Endothelial cell (in vitro differentiated cells): ENCODE results near the gene SULT2B1. TPM values are rescaled to one million over a fixed set of nuclear protein-coding genes. Genes with fewer than 3 reads are reported as not detected.

ENCODE experiments used
- DNase-seq: peaks from one replicate; pipeline ENCODE4 v3.0.0; 2021; ENCODE audit warnings: low spot score
- H3K27ac Mint-ChIP-seq: one replicate; pipeline ENCODE4 v1.8.0; 2021; ENCODE audit warnings: mixed read lengths, inconsistent platforms; ENCODE audit not compliant: unreplicated experiment
- H3K27me3 Mint-ChIP-seq: one replicate; pipeline ENCODE4 v1.8.0; 2021; ENCODE audit warnings: mild to moderate bottlenecking, moderate library complexity, mixed read lengths, inconsistent platforms; ENCODE audit not compliant: unreplicated experiment
- H3K36me3 Mint-ChIP-seq: one replicate; pipeline ENCODE4 v1.8.0; 2021; ENCODE audit warnings: mild to moderate bottlenecking, low read depth, mixed read lengths, inconsistent platforms; ENCODE audit not compliant: unreplicated experiment
- H3K4me1 Mint-ChIP-seq: one replicate; pipeline ENCODE4 v1.8.0; 2021; ENCODE audit warnings: mild to moderate bottlenecking, mixed read lengths, inconsistent platforms; ENCODE audit not compliant: unreplicated experiment
- H3K4me3 Mint-ChIP-seq: one replicate; pipeline ENCODE4 v1.8.0; 2021; ENCODE audit warnings: mild to moderate bottlenecking, mixed read lengths, inconsistent platforms; ENCODE audit not compliant: unreplicated experiment
- H3K9me3 Mint-ChIP-seq: one replicate; pipeline ENCODE4 v1.8.0; 2021; ENCODE audit warnings: mixed read lengths, inconsistent platforms; ENCODE audit not compliant: unreplicated experiment
- total RNA-seq: library from RNA; stranded (reverse); fragmentation: NEBNext Ultra II Directional; extraction: Animal tissue kit (Norgen Biotek cat#: 25700); gene quantifications from one replicate; pipeline ENCODE4 v1.2.1, GENCODE V29; 2021; ENCODE audit not compliant: unreplicated experiment
- TF ChIP-seq, protein P1 (sequence below): fragments of 200-600 bp; sonication (generic); IDR thresholded peaks from one replicate; pipeline ENCODE4 v1.5.0; 2021; ENCODE audit warnings: antibody characterized with exemption; ENCODE audit not compliant: unreplicated experiment

The SULT2B1 gene
- total RNA-seq, 1 donor from 2014 or later, result 0.62 TPM

DNA sequence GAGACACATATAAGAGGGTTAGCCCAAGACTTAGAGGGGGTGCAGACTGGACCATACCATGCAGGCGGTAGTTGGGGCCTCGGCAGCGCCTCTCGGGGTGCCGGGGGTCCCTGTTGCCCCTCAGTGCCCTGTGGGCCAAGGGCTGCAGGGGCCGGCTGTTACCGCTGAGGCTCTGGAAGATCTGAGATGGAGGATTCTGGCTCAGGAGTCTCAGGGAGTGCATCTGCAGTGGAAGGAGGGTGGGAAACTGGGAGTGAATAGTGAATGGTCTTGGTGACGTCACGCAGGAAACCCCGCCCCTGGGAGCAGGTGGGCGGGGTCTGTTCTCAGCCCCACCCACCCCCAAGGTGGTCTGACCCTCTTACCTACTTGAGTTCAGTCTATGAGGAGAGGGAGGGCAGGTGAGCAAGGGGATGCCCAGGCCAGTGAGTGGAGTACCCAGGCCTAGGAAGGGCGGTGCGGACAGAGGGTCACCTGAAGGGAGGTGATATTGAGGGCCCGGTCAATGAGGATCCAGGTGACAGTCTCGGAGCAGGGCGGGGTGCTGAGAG lies 86.9 kb downstream of the SULT2B1 start:
- Mint-ChIP-seq H3K36me3 (peaks cover 8% of the 10 kb centered on the region), H3K27ac (peak overlapping the region; percentile 84), H3K9me3 (no peaks in the 10 kb centered on the region), H3K4me1 (peaks cover 21% of the 10 kb centered on the region), H3K27me3 (peaks cover 20% of the 10 kb centered on the region), H3K4me3 (no peak overlapping the region)
- no peak for DNase-seq
- TF ChIP-seq, protein P1, sequence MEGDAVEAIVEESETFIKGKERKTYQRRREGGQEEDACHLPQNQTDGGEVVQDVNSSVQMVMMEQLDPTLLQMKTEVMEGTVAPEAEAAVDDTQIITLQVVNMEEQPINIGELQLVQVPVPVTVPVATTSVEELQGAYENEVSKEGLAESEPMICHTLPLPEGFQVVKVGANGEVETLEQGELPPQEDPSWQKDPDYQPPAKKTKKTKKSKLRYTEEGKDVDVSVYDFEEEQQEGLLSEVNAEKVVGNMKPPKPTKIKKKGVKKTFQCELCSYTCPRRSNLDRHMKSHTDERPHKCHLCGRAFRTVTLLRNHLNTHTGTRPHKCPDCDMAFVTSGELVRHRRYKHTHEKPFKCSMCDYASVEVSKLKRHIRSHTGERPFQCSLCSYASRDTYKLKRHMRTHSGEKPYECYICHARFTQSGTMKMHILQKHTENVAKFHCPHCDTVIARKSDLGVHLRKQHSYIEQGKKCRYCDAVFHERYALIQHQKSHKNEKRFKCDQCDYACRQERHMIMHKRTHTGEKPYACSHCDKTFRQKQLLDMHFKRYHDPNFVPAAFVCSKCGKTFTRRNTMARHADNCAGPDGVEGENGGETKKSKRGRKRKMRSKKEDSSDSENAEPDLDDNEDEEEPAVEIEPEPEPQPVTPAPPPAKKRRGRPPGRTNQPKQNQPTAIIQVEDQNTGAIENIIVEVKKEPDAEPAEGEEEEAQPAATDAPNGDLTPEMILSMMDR, result no peak

DNA sequence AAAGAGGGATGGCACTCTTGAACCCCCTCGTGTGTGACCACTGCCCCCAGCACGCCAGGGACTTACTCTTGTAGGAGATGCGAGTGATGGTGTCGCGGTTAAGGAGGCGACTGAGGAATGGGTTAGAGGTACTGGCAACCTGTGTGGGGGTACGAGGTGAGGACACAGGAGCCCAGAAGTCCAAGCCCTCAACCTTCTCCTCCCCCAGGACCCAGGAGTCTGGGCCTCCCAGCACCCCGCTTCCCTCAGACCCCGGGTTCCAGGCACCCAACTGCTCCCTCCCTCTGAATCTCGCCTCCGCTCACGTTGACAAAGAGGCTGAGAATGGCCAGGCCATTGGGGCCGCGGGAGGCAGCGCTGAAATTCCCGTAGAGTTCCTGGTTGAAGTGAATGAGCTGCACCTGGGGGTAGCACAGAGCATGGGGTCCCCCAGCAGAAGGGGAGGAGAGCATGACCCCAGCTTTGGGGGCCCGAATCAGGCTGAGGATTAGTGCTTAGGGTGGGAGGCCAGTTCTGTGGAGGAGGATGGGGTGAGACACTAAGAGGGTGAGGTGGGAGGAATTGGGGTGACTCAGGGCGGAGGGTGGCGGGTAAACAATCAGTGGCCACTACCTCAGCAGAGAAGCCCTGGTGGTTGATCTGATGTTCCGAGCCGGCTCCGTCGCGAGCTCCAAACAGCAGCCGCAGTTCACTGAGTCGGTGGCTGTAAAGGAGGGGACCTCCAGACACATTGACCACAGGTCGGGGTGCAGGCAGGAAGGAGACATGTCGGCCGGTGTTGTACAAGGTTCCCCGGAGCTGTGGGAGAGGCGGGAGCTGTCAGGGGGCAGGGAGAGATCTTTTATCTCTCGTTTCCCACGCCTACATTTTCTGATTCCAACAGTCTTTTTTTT lies 87.8 kb downstream of the SULT2B1 start:
- no peaks in the 10 kb centered on the region for H3K9me3 Mint-ChIP-seq
- H3K27me3 Mint-ChIP-seq, result peaks cover 18% of the 10 kb centered on the region
- no peak overlapping the region for H3K27ac Mint-ChIP-seq
- peaks cover 18% of the 10 kb centered on the region for H3K4me1 Mint-ChIP-seq
- DNase-seq, result no peak
- TF ChIP-seq, protein P1, result no peak
- H3K36me3 Mint-ChIP-seq, result peaks cover 8% of the 10 kb centered on the region
- H3K4me3 Mint-ChIP-seq, result no peak overlapping the region

- no peaks in the 10 kb centered on the region for H3K9me3 Mint-ChIP-seq
- peaks cover 20% of the 10 kb centered on the region for H3K4me1 Mint-ChIP-seq
- H3K27me3 Mint-ChIP-seq, result peaks cover 17% of the 10 kb centered on the region
- H3K27ac Mint-ChIP-seq, result no peak overlapping the region
- peaks cover 8% of the 10 kb centered on the region for H3K36me3 Mint-ChIP-seq
- no peak for DNase-seq
- TF ChIP-seq, protein P1, result no peak
- no peak overlapping the region for H3K4me3 Mint-ChIP-seq
Measured at GRCh38 chr19:48641850-48642249, 89.9 kb downstream of the SULT2B1 start.

DNA sequence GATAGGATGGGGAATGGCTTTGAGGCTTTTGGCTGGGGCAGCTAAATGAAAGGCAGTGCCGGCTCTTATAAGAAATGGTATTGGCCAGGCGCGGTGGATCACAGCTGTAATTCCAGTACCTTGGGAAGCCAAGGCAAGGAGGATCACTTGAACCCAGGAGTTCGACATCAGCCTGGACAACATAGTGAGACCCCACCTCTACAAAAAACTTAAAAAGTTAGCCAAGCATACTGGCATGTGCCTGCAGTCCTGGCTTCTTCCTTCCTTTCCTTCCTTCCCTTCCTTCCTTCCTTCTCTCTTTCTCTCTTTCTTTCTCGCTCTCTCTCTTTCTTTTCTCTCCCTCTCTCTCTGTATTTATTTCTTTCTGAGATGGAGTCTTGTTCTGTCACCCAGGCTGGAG lies 90.9 kb downstream of the SULT2B1 start:
- peak overlapping the region; percentile 75 for H3K27ac Mint-ChIP-seq
- no peaks in the 10 kb centered on the region for H3K9me3 Mint-ChIP-seq
- H3K36me3 Mint-ChIP-seq, result peaks cover 8% of the 10 kb centered on the region
- no peak overlapping the region for H3K4me3 Mint-ChIP-seq
- peaks cover 16% of the 10 kb centered on the region for H3K27me3 Mint-ChIP-seq
- peaks cover 20% of the 10 kb centered on the region for H3K4me1 Mint-ChIP-seq
- TF ChIP-seq, protein P1, result no peak
- no peak for DNase-seq

DNA sequence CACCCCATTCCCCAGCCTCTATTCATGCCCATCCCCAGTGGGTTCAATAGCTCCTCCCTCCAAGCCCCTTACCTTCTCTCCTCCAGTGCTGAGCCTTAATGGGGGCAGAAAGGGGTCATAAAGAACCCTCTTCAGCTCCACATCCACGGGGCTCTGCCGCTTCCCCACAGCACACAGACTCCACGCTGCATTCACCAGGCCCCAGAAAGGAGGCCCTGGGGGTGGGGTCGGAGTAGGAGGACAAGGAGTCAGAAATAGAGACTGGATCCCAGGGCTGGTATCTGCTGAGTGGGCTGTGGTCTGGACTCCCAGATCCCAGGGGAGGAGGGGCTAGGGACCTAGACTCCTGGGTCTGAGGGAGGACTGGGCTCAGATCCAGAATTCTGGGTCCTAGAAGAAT lies 92.4 kb downstream of the SULT2B1 start:
- Mint-ChIP-seq H3K27me3 (peaks cover 10% of the 10 kb centered on the region), H3K9me3 (no peaks in the 10 kb centered on the region), H3K36me3 (peaks cover 4% of the 10 kb centered on the region), H3K4me3 (no peak overlapping the region), H3K4me1 (peaks cover 19% of the 10 kb centered on the region), H3K27ac (no peak overlapping the region)
- no peak for DNase-seq
- TF ChIP-seq, protein P1, result no peak
